CD8-positive, alpha-beta memory T cell (primary cell): ENCODE data around the gene CFAP73. TPM values are rescaled to one million over a fixed set of nuclear protein-coding genes. Genes with fewer than 3 reads are reported as not detected.
"Not testable (repeated sequence)": the region's sequence is repeated elsewhere in the genome, so short reads cannot be mapped to it uniquely, and the experiment has no call there.

ENCODE experiments used
- CTCF ChIA-PET: fragments of 350-600 bp; sonication (Branson Sonifier 250); formaldehyde crosslinking; loops from one replicate; lab custom pipeline; 2021; ENCODE audit warnings: antibody characterized with exemption; lab: Charles Lee
- POLR2A ChIA-PET: fragments of 350-600 bp; sonication (Branson Sonifier 250); formaldehyde crosslinking; loops from one replicate; lab custom pipeline; 2021; ENCODE audit warnings: antibody characterized with exemption; lab: Charles Lee
- DNase-seq, 5 donors: peaks; one replicate each; pipeline versions ENCODE4 v3.0.0 to v3.0.0-alpha.2; 2020 to 2022; ENCODE audit warnings: mixed read lengths in 1 of 5
- H3K27ac ChIP-seq: one replicate; pipeline ENCODE4 v1.7.0; 2013; ENCODE audit warnings: low read depth, mild to moderate bottlenecking, low read length, moderate library complexity
- H3K27me3 ChIP-seq: 2 replicates; pipeline ENCODE4 v1.7.0; 2013; ENCODE audit warnings: low read length, mild to moderate bottlenecking; ENCODE audit not compliant: insufficient read depth, poor library complexity, severe bottlenecking
- H3K36me3 ChIP-seq: 2 replicates; pipeline ENCODE4 v1.7.0; 2013; ENCODE audit warnings: mild to moderate bottlenecking, low read length, moderate library complexity; ENCODE audit not compliant: insufficient read depth
- H3K4me1 ChIP-seq: 2 replicates; pipeline ENCODE4 v1.7.0; 2013; ENCODE audit warnings: mild to moderate bottlenecking, low read length, moderate library complexity; ENCODE audit not compliant: insufficient read depth
- H3K4me3 ChIP-seq: 2 replicates; pipeline ENCODE4 v1.7.0; 2013; ENCODE audit warnings: mild to moderate bottlenecking, low read length
- H3K9me3 ChIP-seq: 2 replicates; pipeline ENCODE4 v1.7.0; 2013; ENCODE audit warnings: mild to moderate bottlenecking, low read length
- H3K27ac Mint-ChIP-seq, 8 donors: one replicate each; pipeline ENCODE4 v1.8.0; 2020 to 2021; ENCODE audit warnings: mixed read lengths in 8 of 8, mild to moderate bottlenecking in 6 of 8, inconsistent platforms in 3 of 8, moderate library complexity in 3 of 8
- H3K27me3 Mint-ChIP-seq, 2 donors: one replicate each; pipeline ENCODE4 v1.8.0; 2020 to 2021; ENCODE audit warnings: mixed read lengths in 2 of 2, mild to moderate bottlenecking in 1 of 2, moderate library complexity in 1 of 2
- H3K36me3 Mint-ChIP-seq, 3 donors: one replicate each; pipeline ENCODE4 v1.8.0; 2020 to 2021; ENCODE audit warnings: mixed read lengths in 3 of 3, inconsistent platforms in 1 of 3, mild to moderate bottlenecking in 1 of 3
- H3K4me1 Mint-ChIP-seq, 3 donors: one replicate each; pipeline ENCODE4 v1.8.0; 2020 to 2021; ENCODE audit warnings: mixed read lengths in 3 of 3, inconsistent platforms in 1 of 3, mild to moderate bottlenecking in 1 of 3
- H3K4me3 Mint-ChIP-seq, 7 donors: one replicate each; pipeline ENCODE4 v1.8.0; 2020 to 2021; ENCODE audit warnings: mixed read lengths in 7 of 7, mild to moderate bottlenecking in 6 of 7, moderate library complexity in 4 of 7, inconsistent platforms in 2 of 7
- H3K9me3 Mint-ChIP-seq, 5 donors: one replicate each; pipeline ENCODE4 v1.8.0; 2020 to 2022; ENCODE audit warnings: mixed read lengths in 5 of 5, mild to moderate bottlenecking in 3 of 5, moderate library complexity in 2 of 5, inconsistent platforms in 1 of 5
- polyA plus RNA-seq: library from polyadenylated mRNA; unstranded; fragments of 300-500 nt; fragmentation: Illumina TruSeq; gene quantifications from one replicate; pipeline ENCODE4 v1.2.3, GENCODE V29; 2021
- total RNA-seq, 2 experiments: library from RNA; stranded (reverse); gene quantifications; one replicate each; pipeline ENCODE4 v1.2.3, GENCODE V29; 2021

Gene CFAP73
- total and polyA plus RNA-seq, 3 experiments from 2014 or later, result 0.16 to 0.33 TPM; not detected in 1

- Histone ChIP-seq H3K27me3 (no peaks in the 10 kb centered on the region), H3K27ac (no peak overlapping the region), H3K36me3 (no peaks in the 10 kb centered on the region), H3K4me1 (peaks cover 6% of the 10 kb centered on the region), H3K4me3 (no peak overlapping the region), H3K9me3 (no peaks in the 10 kb centered on the region)
- no peak overlapping the region for H3K27ac Mint-ChIP-seq
- no peaks in the 10 kb centered on the region for H3K36me3 Mint-ChIP-seq
- peaks cover 9 to 13% (median 12%) of the 10 kb centered on the region in 3 donors for H3K4me1 Mint-ChIP-seq
- no peak overlapping the region for H3K4me3 Mint-ChIP-seq
- H3K9me3 Mint-ChIP-seq, result no peaks in the 10 kb centered on the region
- no peaks in the 10 kb centered on the region for H3K27me3 Mint-ChIP-seq
- POLR2A ChIA-PET, result no interaction called here
- DNase-seq, result no peak
- CTCF ChIA-PET, result interaction anchor here (0.8 to 1.1 kb wide), 2 partner anchors 14 to 20 kb away, joined by 3 read pairs; no protein-coding TSS in a partner anchor
Observed at GRCh38 chr12:113114447-113115178, 34.9 kb upstream of the CFAP73 start.

GRCh38 chr12:113115455-113116126 lies 33.9 kb upstream of the CFAP73 start:
- Histone ChIP-seq H3K27ac (no peak overlapping the region), H3K27me3 (no peaks in the 10 kb centered on the region), H3K9me3 (no peaks in the 10 kb centered on the region), H3K4me1 (no peaks in the 10 kb centered on the region), H3K36me3 (no peaks in the 10 kb centered on the region), H3K4me3 (no peak overlapping the region)
- Mint-ChIP-seq H3K9me3 (no peaks in the 10 kb centered on the region), H3K4me3 (no peak overlapping the region), H3K4me1 (peaks cover 0 to 3% (median 3%) of the 10 kb centered on the region in 3 donors), H3K27ac (no peak overlapping the region), H3K36me3 (no peaks in the 10 kb centered on the region), H3K27me3 (peaks cover 0 to 5% of the 10 kb centered on the region in 2 donors)
- no peak for DNase-seq
- ChIA-PET POLR2A (no interaction called here), CTCF (interaction anchor here (1.1 kb wide), 1 partner anchor 15 kb away, joined by 3 read pairs; no protein-coding TSS in a partner anchor)

GRCh38 chr12:113116875-113117274 lies 32.6 kb upstream of the CFAP73 start:
- Histone ChIP-seq H3K4me3 (no peak overlapping the region), H3K27ac (no peak overlapping the region), H3K27me3 (no peaks in the 10 kb centered on the region), H3K9me3 (no peaks in the 10 kb centered on the region), H3K4me1 (no peaks in the 10 kb centered on the region), H3K36me3 (no peaks in the 10 kb centered on the region)
- ChIA-PET POLR2A (no interaction called here), CTCF (no interaction called here)
- Mint-ChIP-seq H3K9me3 (no peaks in the 10 kb centered on the region), H3K27me3 (peaks cover 3 to 10% of the 10 kb centered on the region in 2 donors), H3K4me1 (no peaks in the 10 kb centered on the region), H3K4me3 (no peak overlapping the region), H3K36me3 (no peaks in the 10 kb centered on the region), H3K27ac (no peak overlapping the region)
- no peak for DNase-seq

- POLR2A ChIA-PET, H3K27ac Mint-ChIP-seq, H3K27me3 ChIP-seq, H3K4me3 ChIP-seq, DNase-seq, H3K4me3 Mint-ChIP-seq, H3K36me3 ChIP-seq, H3K4me1 Mint-ChIP-seq, H3K4me1 ChIP-seq, H3K27ac ChIP-seq, H3K9me3 Mint-ChIP-seq, H3K36me3 Mint-ChIP-seq, CTCF ChIA-PET, H3K9me3 ChIP-seq: not testable (repeated sequence)
- H3K27me3 Mint-ChIP-seq, result peaks cover 3 to 15% of the 10 kb centered on the region in 2 donors
Observed at GRCh38 chr12:113117684-113118083, 31.8 kb upstream of the CFAP73 start.

GRCh38 chr12:113118142-113118541 lies 31.4 kb upstream of the CFAP73 start:
- ChIA-PET POLR2A (no interaction called here), CTCF (no interaction called here)
- no peaks in the 10 kb centered on the region for H3K36me3 ChIP-seq

GRCh38 chr12:113119980-113120669 lies 29.4 kb upstream of the CFAP73 start:
- H3K27me3 ChIP-seq, result no peaks in the 10 kb centered on the region
- H3K36me3 Mint-ChIP-seq, result peaks cover 0 to 5% (median 3%) of the 10 kb centered on the region in 3 donors
- H3K27ac ChIP-seq, result no peak overlapping the region
- ChIA-PET CTCF (no interaction called here), POLR2A (no interaction called here)
- H3K4me3 Mint-ChIP-seq, result no peak overlapping the region
- H3K36me3 ChIP-seq, result no peaks in the 10 kb centered on the region
- no peaks in the 10 kb centered on the region for H3K4me1 ChIP-seq
- no peak for DNase-seq
- no peaks in the 10 kb centered on the region for H3K9me3 ChIP-seq
- peaks cover 3 to 15% of the 10 kb centered on the region in 2 donors for H3K27me3 Mint-ChIP-seq
- H3K4me1 Mint-ChIP-seq, result no peaks in the 10 kb centered on the region
- no peak overlapping the region for H3K4me3 ChIP-seq
- H3K9me3 Mint-ChIP-seq, result peaks cover 0 to 8% (median 7%) of the 10 kb centered on the region in 5 donors
- no peak overlapping the region for H3K27ac Mint-ChIP-seq

More at GRCh38 chr12:113118142-113118541, 31.4 kb upstream of the CFAP73 start:
- Mint-ChIP-seq H3K27me3 (peaks cover 3 to 15% of the 10 kb centered on the region in 2 donors), H3K36me3 (peaks cover 0 to under 1% (median under 1%) of the 10 kb centered on the region in 3 donors), H3K4me1 (no peaks in the 10 kb centered on the region), H3K9me3 (peaks cover 0 to 6% (median 4%) of the 10 kb centered on the region in 5 donors), H3K4me3 (no peak overlapping the region), H3K27ac (no peak overlapping the region)
- no peaks in the 10 kb centered on the region for H3K4me1 ChIP-seq
- H3K9me3 ChIP-seq, result no peaks in the 10 kb centered on the region
- no peak for DNase-seq
- H3K4me3 ChIP-seq, result no peak overlapping the region
- no peaks in the 10 kb centered on the region for H3K27me3 ChIP-seq
- no peak overlapping the region for H3K27ac ChIP-seq

GRCh38 chr12:113120670-113121370 lies 28.7 kb upstream of the CFAP73 start:
- CTCF ChIA-PET, result interaction anchor here (0.9 kb wide), 1 partner anchor 20 kb away, joined by 3 read pairs; no protein-coding TSS in a partner anchor

More at GRCh38 chr12:113120670-113121370, 28.7 kb upstream of the CFAP73 start:
- no peaks in the 10 kb centered on the region for H3K4me1 ChIP-seq
- no peaks in the 10 kb centered on the region for H3K9me3 ChIP-seq
- H3K27me3 ChIP-seq, result no peaks in the 10 kb centered on the region
- H3K4me1 Mint-ChIP-seq, result no peaks in the 10 kb centered on the region
- DNase-seq, result no peak
- H3K4me3 ChIP-seq, result no peak overlapping the region
- H3K36me3 Mint-ChIP-seq, result peaks cover 0 to 5% (median 3%) of the 10 kb centered on the region in 3 donors
- H3K9me3 Mint-ChIP-seq, result peaks cover 0 to 8% (median 7%) of the 10 kb centered on the region in 5 donors
- POLR2A ChIA-PET, result no interaction called here
- no peak overlapping the region for H3K27ac ChIP-seq
- H3K36me3 ChIP-seq, result no peaks in the 10 kb centered on the region
- H3K4me3 Mint-ChIP-seq, result no peak overlapping the region
- H3K27ac Mint-ChIP-seq, result no peak overlapping the region
- peaks cover 3 to 15% of the 10 kb centered on the region in 2 donors for H3K27me3 Mint-ChIP-seq
